Stomach smooth muscle (tissue), 2 donors: ENCODE data around the gene ZNRF3.
"Not testable (repeated sequence)": the region's sequence is repeated elsewhere in the genome, so short reads cannot be mapped to it uniquely, and the experiment has no call there.

ENCODE experiments used
- H3K27ac ChIP-seq: one replicate; pipeline ENCODE4 v1.7.0; 2013; ENCODE audit warnings: mild to moderate bottlenecking, low read length, inconsistent platforms
- H3K27me3 ChIP-seq, 2 donors: one replicate each; pipeline ENCODE4 v1.7.0; 2013; ENCODE audit warnings: low read length in 2 of 2; ENCODE audit not compliant: insufficient read depth in 2 of 2, control insufficient read depth in 1 of 2
- H3K36me3 ChIP-seq, 2 donors: one replicate each; pipeline ENCODE4 v1.7.0; 2013; ENCODE audit warnings: low read length in 2 of 2; ENCODE audit not compliant: control insufficient read depth in 2 of 2, insufficient read depth in 2 of 2
- H3K4me1 ChIP-seq: one replicate; pipeline ENCODE4 v1.7.0; 2013; ENCODE audit warnings: low read length; ENCODE audit not compliant: control insufficient read depth, insufficient read depth
- H3K4me3 ChIP-seq, 2 donors: one replicate each; pipeline ENCODE4 v1.7.0; 2013; ENCODE audit warnings: low read length in 2 of 2
- H3K9ac ChIP-seq, 2 donors: one replicate each; pipeline ENCODE4 v1.7.0; 2013; ENCODE audit warnings: low read length in 2 of 2, mild to moderate bottlenecking in 1 of 2
- H3K9me3 ChIP-seq, 2 donors: one replicate each; pipeline ENCODE4 v1.7.0; 2013; ENCODE audit warnings: low read length in 2 of 2; ENCODE audit not compliant: control insufficient read depth in 2 of 2
- donor health status: healthy.
- donor health status: Pancreatic carcinoma.

ZNRF3 gene

DNA sequence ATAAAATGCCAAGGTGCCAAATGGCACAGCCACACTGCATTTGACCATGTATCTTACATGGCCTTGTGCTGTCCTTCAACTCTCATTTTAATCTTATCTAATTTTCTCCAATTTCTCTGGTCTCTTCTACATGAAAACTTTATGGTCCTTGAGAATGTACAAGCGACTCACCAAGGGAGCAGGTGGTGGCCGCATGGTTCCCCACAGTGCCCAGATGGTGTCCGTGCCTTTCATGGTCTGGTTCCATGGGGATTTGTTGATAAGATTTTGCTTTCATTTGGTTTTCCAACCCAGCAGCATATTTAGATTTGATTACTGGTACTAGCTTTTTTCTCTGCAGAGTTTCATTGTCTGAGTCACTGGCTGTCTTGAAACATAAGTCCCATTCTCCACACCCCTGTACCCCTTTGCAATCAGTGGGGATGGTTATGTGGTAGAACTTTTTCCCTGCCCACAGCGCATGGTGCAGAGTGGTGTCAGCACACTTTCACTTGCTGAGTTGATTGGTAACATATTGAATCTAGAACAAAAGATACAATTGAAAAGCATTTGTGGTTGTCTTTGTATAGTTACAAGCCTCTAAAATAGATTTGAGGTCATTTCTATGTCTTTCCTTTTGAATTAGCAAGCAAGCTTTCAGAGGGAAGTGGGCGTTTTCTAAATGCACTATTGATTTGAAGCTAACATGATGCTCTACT lies 24.1 kb downstream of the ZNRF3 start:
- Histone ChIP-seq H3K9me3 (no peaks in the 10 kb centered on the region), H3K4me1 (peaks cover 62% of the 10 kb centered on the region), H3K4me3 (no peak overlapping the region), H3K27ac (no peak overlapping the region), H3K27me3 (no peaks in the 10 kb centered on the region), H3K9ac (no peak overlapping the region), H3K36me3 (no peaks in the 10 kb centered on the region)

DNA sequence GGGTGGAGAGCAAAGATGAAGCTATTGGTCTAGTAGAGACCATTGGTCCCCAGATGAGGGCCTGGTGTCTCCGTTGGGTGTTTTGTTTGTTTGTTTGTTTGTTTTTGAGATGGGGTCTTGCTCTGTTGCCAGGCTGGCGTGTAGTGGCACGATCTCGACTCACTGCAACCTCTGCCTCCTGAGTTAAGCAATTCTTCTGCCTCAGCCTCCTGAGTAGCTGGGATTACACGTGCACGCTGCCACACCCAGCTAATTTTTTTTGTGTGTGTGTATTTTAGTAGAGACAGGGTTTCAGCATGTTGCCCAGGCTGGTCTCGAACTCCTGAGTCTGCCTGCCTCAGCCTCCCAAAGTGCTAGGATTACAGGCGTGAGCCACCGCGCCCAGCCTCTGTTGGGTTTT lies 25.4 kb downstream of the ZNRF3 start:
- peaks cover 57% of the 10 kb centered on the region for H3K4me1 ChIP-seq

DNA sequence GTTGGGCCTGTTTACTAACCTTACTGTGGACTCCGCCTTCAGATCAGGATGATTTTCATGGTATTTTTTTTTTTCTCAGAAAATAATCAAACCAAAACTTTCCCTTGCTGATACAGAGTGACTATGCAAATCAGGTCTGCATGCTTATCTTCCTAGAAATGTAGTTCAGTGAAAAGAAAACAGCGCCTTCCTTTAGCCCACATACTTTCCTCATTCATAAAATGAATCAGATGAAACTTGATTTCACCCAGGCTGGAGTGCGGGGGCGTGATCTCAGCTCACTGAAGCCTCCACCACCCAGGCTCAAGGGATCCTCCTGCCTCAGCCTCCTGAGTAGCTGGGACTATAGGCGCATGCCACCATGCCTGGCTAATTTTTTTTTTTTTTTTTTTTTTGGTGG lies 26.0 kb downstream of the ZNRF3 start:
- H3K27me3 ChIP-seq, result no peaks in the 10 kb centered on the region
- H3K4me1 ChIP-seq, result peaks cover 55% of the 10 kb centered on the region
- no peak overlapping the region for H3K4me3 ChIP-seq
- H3K36me3 ChIP-seq, result no peaks in the 10 kb centered on the region
- no peak overlapping the region for H3K27ac ChIP-seq
- H3K9ac ChIP-seq, result no peak overlapping the region
- H3K9me3 ChIP-seq, result no peaks in the 10 kb centered on the region

More for the DNA sequence above, 25.4 kb downstream of the ZNRF3 start:
- not testable (repeated sequence) for H3K9me3 ChIP-seq, H3K36me3 ChIP-seq, H3K4me3 ChIP-seq, H3K9ac ChIP-seq, H3K27ac ChIP-seq, H3K27me3 ChIP-seq

DNA sequence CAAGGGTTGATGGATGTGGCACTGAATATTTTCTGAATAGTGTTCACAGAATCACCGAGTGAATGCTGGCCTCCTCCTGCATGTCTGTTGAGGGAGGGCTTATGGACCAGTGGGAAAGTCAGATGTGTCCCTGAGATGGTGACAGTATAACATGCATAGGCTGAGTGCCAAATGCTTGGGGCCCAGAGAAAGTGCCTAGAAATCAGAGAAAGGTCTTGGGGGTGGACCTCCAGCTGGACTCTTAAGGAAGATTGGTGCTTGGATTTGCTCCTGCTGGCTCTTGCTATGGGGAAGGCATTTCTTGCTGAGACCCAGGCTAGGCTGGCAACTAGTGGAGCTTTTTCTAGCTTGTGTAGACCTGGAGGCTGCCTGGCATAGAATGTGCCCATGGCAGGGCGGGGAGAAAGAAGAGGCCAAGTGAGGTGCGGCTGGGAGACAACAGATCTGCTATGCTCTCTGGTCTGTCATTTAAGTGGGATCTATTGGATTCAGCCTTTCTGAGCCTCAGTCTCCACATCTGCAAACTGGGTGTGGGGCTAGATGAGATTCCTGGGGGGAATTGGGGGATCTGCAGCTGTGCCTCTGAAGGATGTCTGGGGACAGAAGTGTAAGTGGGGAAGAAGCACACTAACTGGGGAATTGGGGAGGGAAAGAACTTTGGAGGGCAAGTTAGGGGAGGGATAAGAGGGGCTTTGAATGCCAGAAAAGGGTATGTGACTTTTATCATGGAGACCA lies 27.4 kb downstream of the ZNRF3 start:
- H3K36me3 ChIP-seq, result no peaks in the 10 kb centered on the region
- H3K4me3 ChIP-seq, result no peak overlapping the region
- H3K9me3 ChIP-seq, result no peaks in the 10 kb centered on the region
- H3K27me3 ChIP-seq, result no peaks in the 10 kb centered on the region
- peaks cover 42% of the 10 kb centered on the region for H3K4me1 ChIP-seq
- peak overlapping the region; percentile 66 for H3K27ac ChIP-seq
- H3K9ac ChIP-seq, result peak overlapping the region in 1 of 2 donors; percentile 36

DNA sequence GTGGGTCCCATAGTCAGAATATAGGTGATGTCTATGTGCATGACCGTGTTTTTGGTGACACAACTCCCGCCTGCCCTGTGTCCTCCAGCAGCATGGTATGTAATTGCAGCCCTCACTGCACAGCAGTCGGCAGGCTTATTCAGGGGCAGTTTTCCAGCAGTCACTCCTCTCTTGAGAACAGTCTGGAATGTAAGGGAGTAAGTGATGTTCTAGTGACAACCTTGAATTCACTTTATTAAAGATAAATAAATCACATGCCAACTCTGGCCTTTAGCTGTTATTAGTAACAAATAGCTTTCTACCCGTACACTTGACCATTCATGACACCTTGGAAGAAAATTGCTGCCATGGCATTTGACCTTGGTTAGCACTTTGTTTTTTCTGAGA lies 27.9 kb downstream of the ZNRF3 start:
- Histone ChIP-seq H3K27me3 (no peaks in the 10 kb centered on the region), H3K4me3 (no peak overlapping the region), H3K9me3 (no peaks in the 10 kb centered on the region), H3K27ac (peak overlapping the region; percentile 66), H3K4me1 (peaks cover 41% of the 10 kb centered on the region), H3K36me3 (no peaks in the 10 kb centered on the region), H3K9ac (no peak overlapping the region)

DNA sequence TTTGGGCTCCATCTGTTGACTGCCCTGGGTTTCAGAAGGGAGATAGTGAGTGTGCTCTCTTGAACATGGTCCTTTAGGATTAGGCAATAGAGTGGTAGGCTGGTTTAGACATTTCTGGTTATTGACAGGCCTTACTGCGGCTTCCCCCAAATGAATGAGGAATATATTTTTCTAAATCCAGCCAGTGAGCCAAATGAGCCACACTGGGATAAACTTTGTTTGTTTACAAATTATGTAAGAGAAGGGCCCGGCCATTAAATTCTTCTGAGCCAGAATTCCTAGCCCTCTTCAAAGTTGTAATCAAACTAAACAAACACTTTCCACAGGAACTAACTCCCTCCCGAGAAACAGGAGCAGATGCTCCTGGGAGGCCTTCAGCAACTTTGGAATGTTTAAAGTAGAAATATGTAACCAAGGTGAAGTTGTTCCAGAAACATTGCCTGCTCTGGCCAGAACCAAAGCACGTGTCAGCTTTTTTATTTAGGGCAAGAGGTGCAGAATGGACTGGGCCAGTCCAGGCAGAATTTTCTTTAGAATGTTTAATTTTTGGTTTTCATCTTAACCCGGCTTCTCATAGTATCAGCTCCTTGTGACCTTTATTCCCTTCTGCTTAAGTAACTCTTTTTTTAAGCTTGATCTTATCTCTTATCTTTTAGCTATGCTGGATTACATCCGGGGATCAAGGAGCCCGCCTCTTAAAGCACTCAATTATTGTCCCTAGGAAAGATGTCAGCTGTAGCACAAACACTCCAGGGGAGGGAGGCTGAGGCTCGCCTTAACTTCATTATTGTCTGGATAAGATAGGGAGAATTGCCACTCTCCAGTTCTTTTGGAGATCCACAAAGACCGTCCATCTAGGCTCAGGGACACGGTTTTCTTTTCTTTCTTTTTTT lies 28.7 kb downstream of the ZNRF3 start:
- Histone ChIP-seq H3K36me3 (no peaks in the 10 kb centered on the region), H3K9ac (peak overlapping the region in 1 of 2 donors; percentile 21), H3K4me3 (peak overlapping the region in 1 of 2 donors; percentile 22), H3K27ac (peak overlapping the region; percentile 66), H3K4me1 (peaks cover 47% of the 10 kb centered on the region), H3K27me3 (no peaks in the 10 kb centered on the region), H3K9me3 (no peaks in the 10 kb centered on the region)

DNA sequence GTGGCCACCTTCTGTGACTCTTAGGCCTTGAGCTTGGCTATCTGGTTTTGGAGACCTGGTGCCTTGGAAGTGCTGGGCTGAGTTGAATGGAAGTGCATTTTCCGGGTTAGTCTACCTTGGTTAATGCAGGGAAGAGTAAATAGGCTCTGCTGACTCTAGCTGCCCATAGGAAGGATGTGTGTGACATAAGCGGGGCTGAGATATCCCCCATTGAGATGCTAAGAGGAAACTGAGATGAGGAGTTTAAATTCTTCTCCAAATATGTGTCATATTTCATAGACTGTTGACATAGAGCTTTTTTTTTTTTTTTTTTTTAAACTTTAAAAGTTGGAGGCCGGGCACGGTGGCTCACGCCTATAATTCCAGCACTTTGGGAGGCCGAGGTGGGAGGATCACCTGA lies 30.8 kb downstream of the ZNRF3 start:
- no peak overlapping the region for H3K27ac ChIP-seq
- no peaks in the 10 kb centered on the region for H3K9me3 ChIP-seq
- no peak overlapping the region for H3K4me3 ChIP-seq
- H3K4me1 ChIP-seq, result peaks cover 64% of the 10 kb centered on the region
- no peaks in the 10 kb centered on the region for H3K27me3 ChIP-seq
- H3K36me3 ChIP-seq, result no peaks in the 10 kb centered on the region
- H3K9ac ChIP-seq, result no peak overlapping the region

DNA sequence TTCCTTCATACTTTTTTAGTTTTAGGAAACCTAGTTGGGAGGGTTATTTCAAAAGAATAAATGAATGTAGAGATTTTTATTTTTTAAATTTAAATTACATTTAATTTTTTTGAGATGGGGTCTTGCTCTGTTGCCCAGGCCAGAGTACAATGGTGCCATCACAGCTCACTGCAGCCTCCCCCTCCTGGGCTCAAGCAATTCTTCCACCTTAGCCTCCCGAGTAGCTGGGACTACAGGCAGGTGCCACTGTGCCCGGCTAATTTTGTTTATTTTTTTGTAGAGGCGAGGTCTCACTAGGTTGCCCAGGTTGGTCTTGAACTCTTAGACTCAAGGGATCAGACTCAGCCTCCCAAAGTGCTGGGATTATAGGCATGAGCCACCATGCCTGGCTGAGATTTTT lies 32.6 kb downstream of the ZNRF3 start:
- no peak overlapping the region for H3K4me3 ChIP-seq
- H3K27ac ChIP-seq, result no peak overlapping the region
- no peaks in the 10 kb centered on the region for H3K27me3 ChIP-seq
- no peak overlapping the region for H3K9ac ChIP-seq
- no peaks in the 10 kb centered on the region for H3K9me3 ChIP-seq
- H3K4me1 ChIP-seq, result peaks cover 60% of the 10 kb centered on the region
- H3K36me3 ChIP-seq, result no peaks in the 10 kb centered on the region

DNA sequence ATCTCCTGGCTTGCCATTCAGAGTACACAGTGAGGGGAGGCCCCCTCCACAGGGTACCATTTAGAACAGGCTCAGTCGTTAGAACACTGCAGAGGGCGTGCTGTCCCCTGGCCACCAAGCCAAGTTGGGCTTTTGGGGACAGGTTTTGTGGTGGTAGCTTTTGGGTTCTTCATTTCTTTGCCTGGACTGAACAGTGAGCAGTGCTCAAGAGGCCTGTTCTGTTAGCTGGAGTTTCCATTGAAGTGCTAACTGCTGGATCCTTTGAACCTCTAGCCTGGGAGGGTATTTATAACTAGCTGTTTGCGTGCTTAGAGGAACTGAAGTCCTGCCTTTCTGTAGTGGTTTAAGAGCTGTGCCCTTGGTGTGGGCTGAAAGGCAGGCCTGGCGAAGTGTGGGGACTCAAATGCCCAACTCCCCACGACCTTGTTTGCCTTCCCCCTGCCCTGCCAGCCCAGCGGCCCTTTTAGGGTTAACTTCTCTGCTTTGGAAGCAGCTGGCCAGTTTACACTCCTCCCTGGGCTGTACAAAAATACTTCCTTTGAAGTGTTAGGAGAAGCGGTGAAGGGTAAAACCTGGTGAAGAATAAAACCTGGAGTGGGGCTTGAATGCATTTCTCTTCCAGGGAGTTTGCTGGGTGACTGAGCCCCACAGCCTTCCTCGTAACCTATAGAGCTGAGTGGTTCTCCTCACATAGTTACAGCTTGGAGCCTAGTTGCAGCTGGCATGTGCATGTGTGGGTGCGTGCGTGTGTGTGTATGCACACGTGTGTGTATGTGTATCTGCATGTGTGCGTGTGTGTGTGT lies 34.6 kb downstream of the ZNRF3 start:
- H3K27me3 ChIP-seq, result no peaks in the 10 kb centered on the region
- peaks cover 56% of the 10 kb centered on the region for H3K4me1 ChIP-seq
- H3K27ac ChIP-seq, result peak overlapping the region; percentile 80
- no peaks in the 10 kb centered on the region for H3K9me3 ChIP-seq
- peak overlapping the region; percentile 7 to 47 for H3K9ac ChIP-seq
- peak overlapping the region in 1 of 2 donors; percentile 55 for H3K4me3 ChIP-seq
- H3K36me3 ChIP-seq, result no peaks in the 10 kb centered on the region
